Tibial nerve (tissue), 4 donors: ENCODE results near the gene ADIPOR2. TPM values are rescaled to one million over a fixed set of nuclear protein-coding genes. Genes with fewer than 3 reads are reported as not detected.

Experiments
- DNase-seq, 2 donors: peaks; one replicate each; pipeline ENCODE4 v3.0.0-alpha.2; 2019; ENCODE audit warnings: low spot score in 2 of 2
- H3K27ac ChIP-seq, 4 donors: fragments of 200-600 bp; sonication (generic) in 3 of 4; one replicate each; pipeline ENCODE4 v1.5.1; 2017 to 2019; ENCODE audit warnings: mild to moderate bottlenecking in 1 of 4
- H3K27me3 ChIP-seq, 2 donors: fragments of 200-600 bp; sonication (generic) in 1 of 2; one replicate each; pipeline versions ENCODE4 v1.5.1 to v1.6.0; 2017 to 2019
- H3K36me3 ChIP-seq, 3 donors: fragments of 200-600 bp; sonication (generic); one replicate each; pipeline ENCODE4 v1.5.1; 2018 to 2019
- H3K4me1 ChIP-seq, 4 donors: fragments of 200-600 bp; sonication (generic) in 3 of 4; one replicate each; pipeline ENCODE4 v1.5.1; 2017 to 2019
- H3K4me3 ChIP-seq, 4 donors: fragments of 200-600 bp; sonication (generic) in 3 of 4; one replicate each; pipeline ENCODE4 v1.5.1; 2017 to 2019; ENCODE audit warnings: mild to moderate bottlenecking in 1 of 4, moderate library complexity in 1 of 4
- H3K9me3 ChIP-seq, 4 donors: fragments of 200-600 bp; sonication (generic) in 3 of 4; one replicate each; pipeline ENCODE4 v1.5.1; 2017 to 2019
- EP300 ChIP-seq, 2 donors: sonication (generic); formaldehyde crosslinking; IDR thresholded peaks; one replicate each; pipeline ENCODE4 v1.6.1; 2017; ENCODE audit warnings: antibody characterized with exemption in 2 of 2, mild to moderate bottlenecking in 1 of 2
- POLR2A ChIP-seq, 2 donors: fragments of 450-650 bp; IDR thresholded peaks; one replicate each; pipeline ENCODE4 v1.6.1; 2017; ENCODE audit warnings: antibody characterized with exemption in 2 of 2, mild to moderate bottlenecking in 2 of 2, moderate library complexity in 2 of 2
- WGBS, 2 donors: methylation state at CpG; one replicate each; pipeline ENCODE4 v1.1.5; 2018; 5-methylcytosine and 5-hydroxymethylcytosine counted together
- total RNA-seq, 4 donors: library from RNA; depleted of rRNA; stranded (reverse); fragments of >200 nt; gene quantifications; one replicate each; pipeline ENCODE4 v1.1.0, GENCODE V29; 2016
- TF ChIP-seq, protein P1 (sequence below), 5 experiments: fragments of 200-600 bp in 3 of 5; fragments of 450-650 bp in 2 of 5; sonication (generic) in 3 of 5; IDR thresholded peaks; one replicate each; pipeline ENCODE4 v1.5.1; 2016 to 2019; ENCODE audit warnings: antibody characterized with exemption in 5 of 5, mild to moderate bottlenecking in 3 of 5, moderate library complexity in 2 of 5

ADIPOR2 gene
- total RNA-seq, 4 donors from 2014 or later = 66.6 to 123 (median 72.1) TPM

DNA sequence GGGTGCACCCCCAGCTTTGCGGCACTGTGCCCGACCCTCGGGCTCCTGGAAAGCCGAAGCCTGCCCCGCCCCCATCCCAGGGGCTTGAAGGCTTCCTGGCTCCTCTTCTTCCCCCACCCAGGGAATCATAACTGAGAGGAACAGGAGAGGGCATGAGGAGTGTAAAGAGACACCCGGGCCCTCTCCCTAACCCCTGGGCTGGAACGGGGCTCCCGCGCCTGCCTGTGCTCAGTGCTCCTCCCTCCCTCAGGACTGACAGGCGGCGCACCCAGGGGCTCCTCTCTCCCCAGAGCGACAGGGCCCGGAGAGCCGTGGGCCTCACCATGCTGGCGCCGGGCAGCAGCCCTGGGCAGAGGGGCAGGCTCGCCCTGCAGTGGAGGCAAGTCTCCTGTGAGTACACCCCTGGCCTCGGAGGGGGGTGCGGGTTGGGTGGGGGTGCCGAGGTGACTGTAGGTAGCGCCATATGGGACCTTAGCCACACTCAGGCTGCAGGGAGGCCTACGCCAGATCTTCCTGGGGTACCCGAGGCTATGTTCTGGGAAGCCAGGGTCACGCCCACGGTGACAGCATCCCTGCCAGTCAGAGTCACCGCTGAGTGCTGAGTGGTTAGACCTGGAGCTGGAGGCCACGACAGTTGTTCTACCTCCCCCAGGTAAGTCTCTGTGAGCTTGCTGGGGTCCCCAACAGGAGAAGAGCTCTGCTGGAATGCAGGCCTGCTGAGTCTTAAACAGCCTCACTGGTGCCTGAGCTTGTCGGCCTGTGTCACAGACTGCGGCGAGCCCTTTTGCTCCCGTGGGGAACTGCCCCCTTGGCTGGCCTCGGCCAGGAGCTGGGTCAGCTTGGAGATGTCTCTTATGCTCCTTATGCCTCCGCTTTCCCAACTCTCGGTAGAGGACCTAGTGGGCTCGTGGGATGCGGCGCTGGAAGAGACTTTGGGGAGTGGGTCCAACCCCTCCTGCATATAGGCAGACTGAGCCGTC lies 137.2 kb downstream of the ADIPOR2 start:
- no peak overlapping the region for H3K27ac ChIP-seq
- 79 to 84% methylated on average over 24 to 35 of the region's 38 CpGs for WGBS, 2 donors
- H3K27me3 ChIP-seq = peaks cover 0 to 74% of the 10 kb centered on the region in 2 donors
- H3K4me3 ChIP-seq = no peak overlapping the region
- no peak for DNase-seq
- no peaks in the 10 kb centered on the region for H3K36me3 ChIP-seq
- no peaks in the 10 kb centered on the region for H3K4me1 ChIP-seq
- no peaks in the 10 kb centered on the region for H3K9me3 ChIP-seq
- no peak for TF ChIP-seq POLR2A (IDR thresholded peaks at IDR 0.05)
- TF ChIP-seq, protein P1, sequence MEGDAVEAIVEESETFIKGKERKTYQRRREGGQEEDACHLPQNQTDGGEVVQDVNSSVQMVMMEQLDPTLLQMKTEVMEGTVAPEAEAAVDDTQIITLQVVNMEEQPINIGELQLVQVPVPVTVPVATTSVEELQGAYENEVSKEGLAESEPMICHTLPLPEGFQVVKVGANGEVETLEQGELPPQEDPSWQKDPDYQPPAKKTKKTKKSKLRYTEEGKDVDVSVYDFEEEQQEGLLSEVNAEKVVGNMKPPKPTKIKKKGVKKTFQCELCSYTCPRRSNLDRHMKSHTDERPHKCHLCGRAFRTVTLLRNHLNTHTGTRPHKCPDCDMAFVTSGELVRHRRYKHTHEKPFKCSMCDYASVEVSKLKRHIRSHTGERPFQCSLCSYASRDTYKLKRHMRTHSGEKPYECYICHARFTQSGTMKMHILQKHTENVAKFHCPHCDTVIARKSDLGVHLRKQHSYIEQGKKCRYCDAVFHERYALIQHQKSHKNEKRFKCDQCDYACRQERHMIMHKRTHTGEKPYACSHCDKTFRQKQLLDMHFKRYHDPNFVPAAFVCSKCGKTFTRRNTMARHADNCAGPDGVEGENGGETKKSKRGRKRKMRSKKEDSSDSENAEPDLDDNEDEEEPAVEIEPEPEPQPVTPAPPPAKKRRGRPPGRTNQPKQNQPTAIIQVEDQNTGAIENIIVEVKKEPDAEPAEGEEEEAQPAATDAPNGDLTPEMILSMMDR (IDR thresholded peaks at IDR 0.05) = no peak
- no peak for TF ChIP-seq EP300 (IDR thresholded peaks at IDR 0.05)

GRCh38 chr12:1828856-1829255 lies 138.0 kb downstream of the ADIPOR2 start:
- H3K27me3 ChIP-seq = peaks cover 0 to 70% of the 10 kb centered on the region in 2 donors
- H3K27ac ChIP-seq = no peak overlapping the region
- 68 to 76% methylated on average over 16 of the region's 16 CpGs for WGBS, 2 donors
- H3K36me3 ChIP-seq = no peaks in the 10 kb centered on the region
- H3K4me1 ChIP-seq = no peaks in the 10 kb centered on the region
- no peak overlapping the region for H3K4me3 ChIP-seq
- no peak for TF ChIP-seq POLR2A (IDR thresholded peaks at IDR 0.05)
- TF ChIP-seq, protein P1 (IDR thresholded peaks at IDR 0.05) = no peak
- no peak for TF ChIP-seq EP300 (IDR thresholded peaks at IDR 0.05)
- no peak for DNase-seq
- H3K9me3 ChIP-seq = no peaks in the 10 kb centered on the region

DNA sequence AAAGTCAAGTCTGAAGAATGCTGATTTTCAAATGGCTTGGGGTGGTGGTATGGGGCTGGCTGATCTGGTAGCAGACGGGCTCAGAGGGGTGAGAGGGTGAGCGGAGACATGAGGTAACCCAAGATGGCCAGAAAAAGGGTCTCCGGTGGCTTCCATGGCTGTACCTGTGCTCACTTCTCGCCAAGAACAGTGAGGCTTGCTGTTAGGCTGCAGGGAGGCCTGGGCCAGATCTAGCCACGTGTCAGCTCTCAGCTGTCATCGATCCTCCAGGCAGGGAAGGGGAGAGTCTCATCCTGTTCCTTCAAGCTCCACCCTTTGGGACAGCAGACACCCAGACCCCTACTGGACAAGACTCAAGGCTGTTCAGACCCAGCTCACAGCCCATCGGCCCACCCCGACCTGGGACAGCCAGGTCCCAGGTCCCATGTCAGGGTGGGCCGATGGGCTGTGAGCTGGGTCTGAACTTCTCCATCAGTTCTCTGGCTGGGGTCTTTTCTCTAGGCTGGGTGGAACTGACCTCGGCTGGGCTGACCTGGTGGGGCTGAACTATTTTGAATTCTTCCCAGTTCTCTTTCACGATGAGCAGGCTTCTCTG lies 138.5 kb downstream of the ADIPOR2 start:
- no peaks in the 10 kb centered on the region for H3K36me3 ChIP-seq
- H3K9me3 ChIP-seq = no peaks in the 10 kb centered on the region
- peaks cover 0 to 64% of the 10 kb centered on the region in 2 donors for H3K27me3 ChIP-seq
- no peaks in the 10 kb centered on the region for H3K4me1 ChIP-seq
- H3K4me3 ChIP-seq = no peak overlapping the region
- 78 to 79% methylated on average over 8 to 11 of the region's 11 CpGs for WGBS, 2 donors
- no peak for TF ChIP-seq EP300 (IDR thresholded peaks at IDR 0.05)
- TF ChIP-seq POLR2A (IDR thresholded peaks at IDR 0.05) = no peak
- TF ChIP-seq, protein P1 (IDR thresholded peaks at IDR 0.05) = no peak
- no peak overlapping the region for H3K27ac ChIP-seq
- no peak for DNase-seq

DNA sequence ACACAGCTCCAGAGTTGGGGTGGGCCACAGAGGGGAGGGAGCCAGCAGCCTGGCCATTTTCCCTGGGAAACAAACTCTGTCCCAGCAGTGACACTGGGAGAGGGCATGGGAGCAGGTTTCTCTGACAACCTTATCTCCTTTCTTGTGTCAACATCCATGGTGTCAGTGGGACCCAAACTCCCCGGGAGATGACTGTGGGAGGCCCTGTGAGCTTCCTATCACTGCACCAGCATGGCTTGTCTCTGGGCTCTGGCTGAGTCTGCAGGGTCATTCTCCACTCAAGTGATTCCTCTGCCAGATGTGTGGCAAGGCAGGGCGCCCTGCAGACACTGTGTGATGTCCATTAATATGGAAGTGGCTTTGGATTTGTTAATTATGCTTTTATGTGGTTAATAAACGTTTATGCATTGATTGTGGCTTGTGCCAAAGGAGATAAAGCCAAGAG lies 139.6 kb downstream of the ADIPOR2 start:
- no peak for DNase-seq
- 51 to 59% methylated on average over 2 to 3 of the region's 3 CpGs for WGBS, 2 donors
- Histone ChIP-seq H3K27me3 (peaks cover 0 to 56% of the 10 kb centered on the region in 2 donors), H3K27ac (no peak overlapping the region), H3K4me3 (no peak overlapping the region), H3K4me1 (no peaks in the 10 kb centered on the region), H3K36me3 (no peaks in the 10 kb centered on the region), H3K9me3 (no peaks in the 10 kb centered on the region)
- TF ChIP-seq EP300 (IDR thresholded peaks at IDR 0.05) (no peak), POLR2A (IDR thresholded peaks at IDR 0.05) (no peak)
- TF ChIP-seq, protein P1 (IDR thresholded peaks at IDR 0.05) = no peak
